T47D (cell line): ENCODE data around the gene ENOSF1.
"Not testable (repeated sequence)": the region's sequence is repeated elsewhere in the genome, so short reads cannot be mapped to it uniquely, and the experiment has no call there.

Experiments
- DNase-seq, 2 experiments: peaks; one replicate each; pipeline versions ENCODE4 v3.0.0 to v3.0.0-alpha.2; 2011 to 2012; ENCODE audit warnings: low read depth in 1 of 2, low spot score in 1 of 2
- JUND ChIP-seq: IDR thresholded peaks from 2 replicates; pipeline ENCODE4 v1.6.1; 2012; ENCODE audit warnings: low read depth
- in situ Hi-C: cut with HindIII; loops from 2 replicates; pipeline ENCODE4 v1.10.0; 2016; ENCODE audit warnings: low sequenced_read_pairs, low pct_unique_long_range_greater_than_20kb

Gene ENOSF1

GRCh38 chr18:692824-693223 is 19.6 kb downstream of the ENOSF1 start:
- no peak for TF ChIP-seq JUND

GRCh38 chr18:688323-688722 is 24.1 kb downstream of the ENOSF1 start:
- no peak for TF ChIP-seq JUND
- DNase-seq, result no peak
- in situ Hi-C loops, result no loop called here

More at GRCh38 chr18:692824-693223, 19.6 kb downstream of the ENOSF1 start:
- no peak for DNase-seq
- in situ Hi-C loops, result no loop called here

GRCh38 chr18:686339-687111 is 25.9 kb downstream of the ENOSF1 start:
- DNase-seq, result no peak
- in situ Hi-C loops, result no loop called here
- no peak for TF ChIP-seq JUND

- in situ Hi-C loops, result no loop called here
- peak in 1 of 2 experiments; percentile 72 for DNase-seq
- TF ChIP-seq JUND, result no peak
These were observed 27.0 kb downstream of the ENOSF1 start for GRCh38 chr18:685438-685837.

- no peak for DNase-seq
- TF ChIP-seq JUND, result no peak
- in situ Hi-C loops, result no loop called here
These were observed 28.9 kb downstream of the ENOSF1 start for GRCh38 chr18:683531-683930.

DNA sequence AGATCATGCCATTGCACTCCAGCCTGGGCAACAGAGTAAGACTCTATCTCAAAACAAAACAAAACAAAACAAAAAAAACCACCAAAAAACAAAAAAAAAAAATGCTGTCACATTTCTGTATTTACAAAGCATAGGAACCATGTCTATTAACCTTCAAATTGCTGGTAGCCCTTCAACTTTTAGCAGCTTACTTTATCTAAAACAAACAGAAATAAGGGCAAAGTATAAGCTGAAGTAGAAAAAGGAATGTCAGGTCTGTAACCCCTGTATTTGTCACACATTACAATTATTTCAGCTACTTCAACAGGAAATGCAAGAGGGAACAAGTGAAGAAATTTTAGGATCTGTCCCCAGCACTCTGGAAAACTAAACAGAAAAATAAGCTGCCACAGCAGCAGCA is 29.6 kb downstream of the ENOSF1 start:
- TF ChIP-seq JUND, result no peak
- no peak for DNase-seq
- in situ Hi-C loops, result no loop called here

DNA sequence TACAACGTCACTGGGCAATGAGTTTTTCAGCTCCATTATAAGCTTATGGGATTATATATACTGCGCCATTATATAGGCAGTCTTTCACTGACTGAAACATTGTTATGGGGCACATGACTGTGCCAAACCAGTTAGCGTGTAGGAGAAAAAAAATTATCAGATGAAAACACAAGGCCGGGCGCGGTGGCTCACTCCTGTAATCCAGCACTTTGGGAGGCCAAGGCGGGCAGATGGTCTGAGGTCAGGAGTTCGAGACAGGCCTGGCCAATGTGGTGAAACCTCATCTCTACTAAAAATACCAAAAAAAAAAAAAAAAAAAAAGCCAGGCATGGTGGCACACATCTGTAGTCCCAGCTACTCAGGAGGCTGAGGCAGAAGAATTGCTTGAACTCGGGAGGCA is 30.0 kb downstream of the ENOSF1 start:
- DNase-seq, in situ Hi-C loops: not testable (repeated sequence)

DNA sequence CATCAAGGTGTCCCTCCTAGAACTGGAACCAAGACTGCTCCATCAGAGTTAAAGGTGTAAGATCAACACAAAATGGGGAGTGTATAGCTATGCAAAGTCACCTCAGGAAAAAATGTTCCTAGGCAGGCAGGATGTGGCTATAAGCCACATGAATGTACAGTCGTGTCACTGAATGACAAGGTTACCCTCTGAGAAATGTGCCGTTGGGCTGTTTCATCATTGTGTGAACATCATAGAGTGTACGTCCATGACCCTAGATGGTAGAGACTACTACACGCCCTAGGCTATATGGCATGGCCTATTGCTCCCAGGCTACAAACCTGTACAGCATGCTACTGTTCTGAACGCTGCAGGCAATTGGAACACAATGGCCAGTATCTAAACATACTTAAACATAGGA is 30.4 kb downstream of the ENOSF1 start:
- DNase-seq, result no peak
- no peak for TF ChIP-seq JUND
- in situ Hi-C loops, result no loop called here

- in situ Hi-C loops, result no loop called here
- no peak for DNase-seq
- no peak for TF ChIP-seq JUND
These were observed 32.0 kb downstream of the ENOSF1 start for GRCh38 chr18:680392-680791.

GRCh38 chr18:679516-679915 is 32.9 kb downstream of the ENOSF1 start:
- TF ChIP-seq JUND, result no peak
- in situ Hi-C loops, result no loop called here
- no peak for DNase-seq

DNA sequence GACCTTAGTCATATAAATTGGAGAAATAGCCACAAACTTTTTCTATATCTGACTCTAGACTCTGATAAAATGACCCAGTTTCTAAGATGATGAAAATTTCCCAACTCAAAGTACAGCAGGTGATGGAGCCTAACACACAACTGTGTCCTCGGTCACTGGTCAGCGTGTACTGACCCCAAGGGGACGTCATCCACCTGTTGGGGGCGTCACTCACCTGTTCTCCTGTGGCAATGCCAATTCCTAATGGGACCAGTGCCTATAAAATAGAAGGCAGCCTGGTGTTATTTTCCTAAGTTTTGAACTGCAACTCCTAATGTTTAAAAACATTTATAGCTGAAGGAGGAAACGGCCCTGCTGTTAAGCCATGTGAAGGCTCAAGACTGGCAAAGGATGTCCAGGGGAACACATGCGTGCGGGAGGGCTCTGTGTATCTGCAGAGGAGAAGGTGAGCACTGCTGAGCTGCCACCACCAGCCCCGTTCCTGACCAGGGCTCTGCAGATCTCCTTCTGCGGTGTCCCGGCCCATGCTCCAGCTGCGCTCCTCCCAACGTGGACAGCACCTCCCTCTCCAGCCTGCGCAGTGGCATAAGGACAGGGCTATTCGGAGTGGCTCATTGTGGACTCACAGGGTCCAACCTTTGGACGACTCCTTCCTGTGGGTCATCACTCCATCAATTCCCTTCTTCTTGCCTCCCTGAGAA is 33.8 kb downstream of the ENOSF1 start:
- in situ Hi-C loops, result no loop called here
- DNase-seq, result no peak
- TF ChIP-seq JUND, result no peak

GRCh38 chr18:677951-678381 is 34.5 kb downstream of the ENOSF1 start:
- TF ChIP-seq JUND, result no peak
- no peak for DNase-seq
- in situ Hi-C loops, result no loop called here

DNA sequence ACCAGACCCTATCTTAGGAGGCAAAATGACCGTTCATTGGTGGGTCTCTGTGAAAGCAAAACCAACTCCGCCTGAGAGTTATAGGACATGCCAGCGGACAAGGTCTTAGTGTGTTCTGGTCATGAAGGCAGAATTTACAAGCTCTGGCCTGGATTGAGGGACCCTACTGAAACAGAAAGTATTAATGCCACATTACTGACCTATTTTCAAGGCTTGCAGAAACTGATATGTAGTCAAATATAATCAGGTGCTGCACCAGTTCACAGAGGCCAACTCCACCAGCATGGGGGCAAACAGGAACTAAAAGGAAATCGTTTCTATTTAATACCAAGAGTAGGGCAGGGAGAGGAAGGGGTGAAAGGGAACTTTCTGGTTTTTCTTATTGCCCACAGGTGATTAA is 35.3 kb downstream of the ENOSF1 start:
- TF ChIP-seq JUND, result no peak
- in situ Hi-C loops, result no loop called here
- no peak for DNase-seq
